SU-DHL-6 (cell line): ENCODE measurements around the gene PNMA1.

Experiments used
- H2AFZ ChIP-seq: fragments of 200-600 bp; sonication (generic); 2 replicates; pipeline ENCODE4 v1.6.1; 2014; ENCODE audit warnings: low read depth, mild to moderate bottlenecking, moderate library complexity, mixed read lengths, antibody characterized with exemption, low read length; ENCODE audit not compliant: severe bottlenecking
- H3F3A ChIP-seq: fragments of 200-600 bp; shearing (Covaris generic); 2 replicates; pipeline ENCODE4 v1.6.0; 2016; ENCODE audit warnings: antibody characterized with exemption, mild to moderate bottlenecking; ENCODE audit not compliant: insufficient read depth
- H3K27ac ChIP-seq: fragments of 200-600 bp; sonication (generic); 2 replicates; pipeline ENCODE4 v1.5.1; 2016; ENCODE audit warnings: low read depth, mild to moderate bottlenecking, low read length, moderate library complexity, mixed read lengths
- H3K27me3 ChIP-seq: fragments of 200-600 bp; sonication (generic), shearing (Covaris generic); 2 replicates; pipeline ENCODE4 v1.6.0; 2014; ENCODE audit warnings: mild to moderate bottlenecking, low read length
- H3K36me3 ChIP-seq: fragments of 200-600 bp; sonication (generic); 2 replicates; pipeline ENCODE4 v1.6.1; 2014; ENCODE audit warnings: mild to moderate bottlenecking, low read length, mixed read lengths
- H3K4me2 ChIP-seq: fragments of 300-600, 200-600 bp; shearing (Covaris generic), sonication (generic); 2 replicates; pipeline ENCODE4 v1.6.0; 2014; ENCODE audit warnings: low read length, low read depth, mild to moderate bottlenecking; ENCODE audit not compliant: poor library complexity, severe bottlenecking
- H3K4me3 ChIP-seq: fragments of 200-600 bp; sonication (generic); 2 replicates; pipeline ENCODE4 v1.5.1; 2014; ENCODE audit warnings: antibody characterized with exemption, low read length, mild to moderate bottlenecking, mixed read lengths; ENCODE audit not compliant: insufficient read depth, poor library complexity, severe bottlenecking
- H3K79me2 ChIP-seq: fragments of 200-600 bp; sonication (generic); 2 replicates; pipeline ENCODE4 v1.6.1; 2014; ENCODE audit warnings: mild to moderate bottlenecking, low read length, moderate library complexity; ENCODE audit not compliant: insufficient read depth
- H3K9ac ChIP-seq: fragments of 200-600 bp; sonication (generic); 2 replicates; pipeline ENCODE4 v1.7.0; 2014; ENCODE audit warnings: mild to moderate bottlenecking, low read length
- H3K9me2 ChIP-seq: fragments of 200-600 bp; sonication (generic); replicated peaks from 2 replicates; pipeline ENCODE4 v1.6.1; 2014; ENCODE audit warnings: low read length; ENCODE audit not compliant: insufficient read depth
- H3K9me3 ChIP-seq: fragments of 200-600 bp; sonication (generic); 2 replicates; pipeline ENCODE4 v1.6.1; 2014; ENCODE audit warnings: low read length, mixed read lengths; ENCODE audit not compliant: insufficient read depth
- H4K20me1 ChIP-seq: fragments of 200-600 bp; sonication (generic); 2 replicates; pipeline ENCODE4 v1.6.1; 2014; ENCODE audit warnings: low read depth, mild to moderate bottlenecking, antibody characterized with exemption, low read length, moderate library complexity, mixed read lengths
- CTCF ChIP-seq: fragments of 200-600 bp; sonication (generic); IDR thresholded peaks from one replicate; pipeline ENCODE4 v1.5.1; 2017; ENCODE audit warnings: antibody characterized with exemption, mild to moderate bottlenecking, low read length, moderate library complexity; ENCODE audit not compliant: insufficient read depth, poor library complexity, severe bottlenecking
- EZH2phosphoT487 ChIP-seq: fragments of 200-600 bp; sonication (generic), shearing (Covaris generic); conservative IDR thresholded peaks from 2 replicates; pipeline ENCODE4 v1.6.1; 2018; ENCODE audit warnings: mild to moderate bottlenecking, antibody characterized with exemption, low read length, moderate library complexity, mixed read lengths

PNMA1 gene

GRCh38 chr14:73661872-73662271 is 52.3 kb downstream of the PNMA1 start:
- Histone ChIP-seq H3K4me3 (no peak overlapping the region), H3K9me2 (no peaks in the 10 kb centered on the region), H2AFZ (no peak overlapping the region), H3K9me3 (no peaks in the 10 kb centered on the region), H3K27ac (no peak overlapping the region), H3F3A (no peaks in the 10 kb centered on the region; the same call in 1 of the 2 replicates), H3K4me2 (no peak overlapping the region), H3K36me3 (no peaks in the 10 kb centered on the region), H3K79me2 (no peaks in the 10 kb centered on the region), H4K20me1 (no peaks in the 10 kb centered on the region), H3K27me3 (no peaks in the 10 kb centered on the region), H3K9ac (no peak overlapping the region)
- TF ChIP-seq EZH2phosphoT487, result no peak
- no peak for TF ChIP-seq CTCF
